VCaP (cell line): ENCODE measurements around the gene MEX3A.
"Not testable (repeated sequence)": the region's sequence is repeated elsewhere in the genome, so short reads cannot be mapped to it uniquely, and the experiment has no call there.

Source experiments
- H3K27ac ChIP-seq: fragments of 450-650 bp; 2 replicates; pipeline ENCODE4 v1.5.1; 2017
- TF ChIP-seq, protein P1 (sequence below): fragments of 450-650 bp; conservative IDR thresholded peaks from 2 replicates; pipeline ENCODE4 v1.5.1; 2017; ENCODE audit warnings: mild to moderate bottlenecking, moderate library complexity

MEX3A gene

DNA sequence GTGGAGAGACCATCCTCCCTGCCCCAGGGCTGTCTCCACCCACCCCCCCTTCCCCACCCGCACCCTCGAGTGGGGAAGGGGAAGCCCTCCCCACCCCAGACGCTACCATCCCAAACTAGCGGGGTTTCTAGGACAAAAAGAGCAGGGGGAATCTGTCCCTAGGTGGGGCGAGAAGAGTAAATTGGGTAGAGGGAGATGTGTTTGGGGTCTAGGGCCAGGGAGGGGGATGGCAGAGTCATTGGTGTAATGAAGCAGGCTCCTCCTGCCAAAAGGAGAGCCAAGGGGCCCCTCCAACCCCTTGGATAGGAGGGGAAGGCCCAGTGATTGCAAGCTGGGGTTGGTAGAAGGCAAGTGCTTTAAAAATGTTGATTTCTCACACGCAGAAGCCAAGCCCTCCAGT lies 10.0 kb downstream of the MEX3A start:
- TF ChIP-seq, protein P1, sequence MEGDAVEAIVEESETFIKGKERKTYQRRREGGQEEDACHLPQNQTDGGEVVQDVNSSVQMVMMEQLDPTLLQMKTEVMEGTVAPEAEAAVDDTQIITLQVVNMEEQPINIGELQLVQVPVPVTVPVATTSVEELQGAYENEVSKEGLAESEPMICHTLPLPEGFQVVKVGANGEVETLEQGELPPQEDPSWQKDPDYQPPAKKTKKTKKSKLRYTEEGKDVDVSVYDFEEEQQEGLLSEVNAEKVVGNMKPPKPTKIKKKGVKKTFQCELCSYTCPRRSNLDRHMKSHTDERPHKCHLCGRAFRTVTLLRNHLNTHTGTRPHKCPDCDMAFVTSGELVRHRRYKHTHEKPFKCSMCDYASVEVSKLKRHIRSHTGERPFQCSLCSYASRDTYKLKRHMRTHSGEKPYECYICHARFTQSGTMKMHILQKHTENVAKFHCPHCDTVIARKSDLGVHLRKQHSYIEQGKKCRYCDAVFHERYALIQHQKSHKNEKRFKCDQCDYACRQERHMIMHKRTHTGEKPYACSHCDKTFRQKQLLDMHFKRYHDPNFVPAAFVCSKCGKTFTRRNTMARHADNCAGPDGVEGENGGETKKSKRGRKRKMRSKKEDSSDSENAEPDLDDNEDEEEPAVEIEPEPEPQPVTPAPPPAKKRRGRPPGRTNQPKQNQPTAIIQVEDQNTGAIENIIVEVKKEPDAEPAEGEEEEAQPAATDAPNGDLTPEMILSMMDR = no peak
- H3K27ac ChIP-seq = no peak overlapping the region

DNA sequence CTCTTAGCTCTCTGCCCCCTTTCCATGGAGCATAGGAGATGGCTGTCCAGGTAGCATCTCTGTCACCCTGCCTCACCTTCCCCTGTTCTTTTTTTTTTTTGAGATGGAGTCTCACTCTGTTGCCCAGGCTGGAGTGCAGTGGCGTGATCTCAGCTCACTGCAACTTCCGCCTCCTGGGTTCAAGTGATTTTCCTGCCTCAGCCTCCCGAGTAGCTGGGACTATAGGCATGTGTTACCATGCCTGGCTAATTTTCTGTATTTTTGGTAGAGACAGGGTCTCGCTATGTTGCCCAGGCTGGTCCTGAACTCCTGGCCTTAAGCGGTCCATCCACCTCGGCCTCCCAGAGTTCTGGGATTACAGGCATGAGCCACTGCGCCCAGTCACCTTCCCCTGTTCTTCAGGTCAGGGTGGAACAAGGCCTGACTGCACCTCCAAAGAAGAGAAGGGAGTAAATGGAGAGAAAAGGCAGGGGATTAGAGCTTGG lies 10.9 kb downstream of the MEX3A start:
- H3K27ac ChIP-seq = not testable (repeated sequence)

DNA sequence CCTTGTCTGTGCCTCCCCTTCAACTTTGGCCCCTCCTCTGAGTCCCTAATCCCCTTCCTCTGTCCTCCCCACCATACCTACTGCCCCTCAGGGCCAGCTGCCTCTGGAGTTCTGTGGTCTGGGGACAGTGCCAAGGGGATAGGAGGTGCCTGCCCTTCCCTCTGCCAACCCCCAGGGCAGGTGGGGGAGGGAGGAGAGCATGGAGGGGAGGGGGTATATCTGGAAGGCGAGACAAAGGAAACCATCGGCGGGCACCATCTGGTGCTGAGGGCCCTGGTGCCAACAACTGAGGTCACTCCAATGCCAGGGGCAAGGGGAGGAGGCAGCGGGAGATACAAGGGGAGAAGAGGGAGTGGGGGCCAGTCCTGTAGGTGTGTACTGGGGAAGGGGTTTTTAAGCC lies 11.7 kb downstream of the MEX3A start:
- H3K27ac ChIP-seq = no peak overlapping the region
- TF ChIP-seq, protein P1 = no peak

DNA sequence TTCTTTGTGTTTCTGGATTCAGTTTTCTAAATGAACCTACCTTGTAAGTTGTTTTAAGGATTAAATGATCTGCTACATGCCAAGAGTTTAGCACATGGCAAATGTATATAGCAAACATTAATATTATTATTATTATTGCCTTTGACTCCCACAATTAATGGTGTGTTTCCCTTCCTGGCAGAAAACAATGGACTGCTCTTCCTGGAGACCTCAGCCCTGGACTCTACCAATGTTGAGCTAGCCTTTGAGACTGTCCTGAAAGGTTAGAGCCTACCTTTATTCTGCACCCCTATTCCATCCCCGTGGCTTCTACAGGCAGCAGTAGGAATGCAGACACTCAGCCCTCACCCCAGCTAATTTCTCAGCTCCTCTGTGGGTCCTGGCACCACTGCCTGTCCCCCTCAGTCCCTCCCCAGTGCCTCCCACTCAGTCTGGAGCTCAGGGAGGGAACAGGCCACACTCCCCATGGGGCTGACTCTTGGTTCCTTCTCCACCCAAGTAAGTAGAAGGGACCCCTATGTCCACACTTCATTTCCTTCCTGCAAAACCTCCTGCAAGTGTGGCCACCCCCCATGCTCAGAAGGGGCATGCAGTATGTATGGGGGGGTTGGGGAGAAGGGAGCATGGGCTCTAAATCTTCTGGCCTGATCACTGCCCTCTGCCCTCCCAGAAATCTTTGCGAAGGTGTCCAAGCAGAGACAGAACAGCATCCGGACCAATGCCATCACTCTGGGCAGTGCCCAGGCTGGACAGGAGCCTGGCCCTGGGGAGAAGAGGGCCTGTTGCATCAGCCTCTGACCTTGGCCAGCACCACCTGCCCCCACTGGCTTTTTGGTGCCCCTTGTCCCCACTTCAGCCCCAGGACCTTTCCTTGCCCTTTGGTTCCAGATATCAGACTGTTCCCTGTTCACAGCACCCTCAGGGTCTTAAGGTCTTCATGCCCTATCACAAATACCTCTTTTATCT lies 12.5 kb downstream of the MEX3A start:
- no peak overlapping the region for H3K27ac ChIP-seq
- TF ChIP-seq, protein P1 = no peak

DNA sequence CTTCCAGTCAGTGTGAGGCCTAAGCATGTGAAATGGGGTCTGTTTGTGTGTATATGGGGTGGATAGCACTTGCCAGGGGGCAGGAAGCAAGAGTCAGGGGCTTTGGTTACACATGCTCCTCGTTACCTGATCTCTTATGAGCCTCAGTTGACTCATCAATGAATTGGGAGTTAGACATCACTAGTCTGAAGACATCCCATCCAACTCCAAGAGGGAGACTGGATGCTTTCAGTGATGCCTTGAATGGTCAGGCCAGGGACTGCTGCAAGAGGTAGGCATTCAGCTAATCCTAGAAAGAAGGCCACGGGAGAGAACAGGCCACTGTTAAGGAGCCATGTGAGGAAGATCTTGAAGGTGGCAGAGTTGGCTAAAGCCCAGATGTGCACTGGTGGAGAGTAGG lies 15.0 kb downstream of the MEX3A start:
- no peak overlapping the region for H3K27ac ChIP-seq
- TF ChIP-seq, protein P1 = no peak

DNA sequence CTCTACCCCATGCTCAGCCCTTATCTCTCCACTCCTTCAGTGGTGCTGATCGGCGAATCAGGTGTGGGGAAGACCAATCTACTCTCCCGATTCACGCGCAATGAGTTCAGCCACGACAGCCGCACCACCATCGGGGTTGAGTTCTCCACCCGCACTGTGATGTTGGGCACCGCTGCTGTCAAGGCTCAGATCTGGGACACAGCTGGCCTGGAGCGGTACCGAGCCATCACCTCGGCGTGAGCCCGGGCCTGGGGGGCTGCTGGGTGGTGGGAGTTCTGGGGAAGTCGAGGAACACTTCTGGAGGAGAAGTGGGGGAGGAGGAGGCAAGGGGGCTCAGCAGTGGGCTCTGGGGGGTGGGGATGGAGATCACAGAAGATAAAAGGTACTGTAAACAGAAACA lies 16.4 kb downstream of the MEX3A start:
- TF ChIP-seq, protein P1 = no peak

DNA sequence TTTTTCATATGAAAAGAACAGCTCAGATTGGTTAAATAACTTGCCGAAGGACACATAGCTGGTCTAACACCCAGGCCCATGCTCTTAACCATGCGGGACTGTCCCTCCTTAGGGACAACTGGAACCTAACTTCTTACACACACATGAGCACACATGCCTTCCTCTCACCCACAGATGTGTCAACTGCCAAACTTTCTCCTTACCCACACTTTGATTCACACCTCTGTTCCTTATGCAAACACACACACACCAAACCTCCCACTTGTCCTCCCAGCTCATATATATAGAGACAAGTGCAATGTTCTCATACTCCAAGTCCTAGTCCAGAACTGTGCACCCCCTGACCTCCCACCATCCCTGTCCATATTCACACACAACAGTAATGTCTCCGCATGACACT lies 17.1 kb downstream of the MEX3A start:
- TF ChIP-seq, protein P1 = no peak
- H3K27ac ChIP-seq = no peak overlapping the region

More for the DNA sequence above, 16.4 kb downstream of the MEX3A start:
- H3K27ac ChIP-seq = no peak overlapping the region

DNA sequence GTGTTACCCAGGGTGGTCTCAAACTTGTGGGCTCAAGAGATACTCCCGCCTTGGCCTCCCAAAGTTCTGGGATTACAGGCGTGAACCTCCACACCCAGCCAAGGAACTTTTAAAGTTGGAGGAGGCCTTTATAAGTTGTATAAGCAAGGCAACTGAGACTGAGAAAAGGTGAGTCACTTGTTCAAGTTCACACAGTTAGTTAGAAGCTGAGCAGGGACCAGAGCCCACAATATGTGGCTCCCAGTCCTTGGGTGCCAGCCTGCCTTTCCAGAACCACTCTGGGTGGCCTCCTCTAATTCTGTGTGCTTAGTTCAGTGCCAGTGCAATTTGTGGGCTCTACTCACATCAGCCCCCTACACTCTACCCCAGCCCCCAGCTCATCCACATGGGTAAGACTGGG lies 17.6 kb downstream of the MEX3A start:
- H3K27ac ChIP-seq = no peak overlapping the region
- TF ChIP-seq, protein P1 = no peak
